Breast epithelium (tissue), 4 donors: ENCODE measurements around the gene OCLN. TPM values are rescaled to one million over a fixed set of nuclear protein-coding genes. Genes with fewer than 3 reads are reported as not detected.
"Not testable (repeated sequence)": the region's sequence is repeated elsewhere in the genome, so short reads cannot be mapped to it uniquely, and the experiment has no call there.

Source experiments
- DNase-seq, 2 donors: peaks; one replicate each; pipeline ENCODE4 v3.0.0-alpha.2; 2019; ENCODE audit warnings: low spot score in 2 of 2
- H3K27ac ChIP-seq, 2 donors: fragments of 200-600 bp; sonication (generic) in 1 of 2; one replicate each; pipeline ENCODE4 v1.5.1; 2016 to 2019; ENCODE audit warnings: mild to moderate bottlenecking in 1 of 2
- H3K27me3 ChIP-seq, 2 donors: fragments of 200-600 bp; sonication (generic) in 1 of 2; one replicate each; pipeline versions ENCODE4 v1.5.1 to v1.6.0; 2017 to 2019; ENCODE audit warnings: control low read depth in 1 of 2, mild to moderate bottlenecking in 1 of 2
- H3K36me3 ChIP-seq: fragments of 200-600 bp; one replicate; pipeline ENCODE4 v1.5.1; 2019
- H3K4me1 ChIP-seq, 2 donors: fragments of 200-600 bp; sonication (generic); one replicate each; pipeline ENCODE4 v1.5.1; 2016 to 2019; ENCODE audit warnings: control low read depth in 1 of 2
- H3K4me3 ChIP-seq, 3 donors: fragments of 200-600 bp; sonication (generic); 1 replicate in 2 of 3; 2 replicates in 1 of 3; pipeline ENCODE4 v1.5.1; 2016 to 2019; ENCODE audit warnings: mild to moderate bottlenecking in 3 of 3, moderate library complexity in 2 of 3
- H3K9me3 ChIP-seq, 2 donors: fragments of 200-600 bp; sonication (generic) in 1 of 2; one replicate each; pipeline ENCODE4 v1.5.1; 2016 to 2019; ENCODE audit warnings: control low read depth in 1 of 2
- CTCF ChIP-seq, 3 donors: fragments of 450-650 bp; IDR thresholded peaks; one replicate each; pipeline ENCODE4 v1.5.1; 2016 to 2017; ENCODE audit warnings: antibody characterized with exemption in 3 of 3, mild to moderate bottlenecking in 3 of 3, moderate library complexity in 3 of 3
- POLR2A ChIP-seq: fragments of 450-650 bp; IDR thresholded peaks from one replicate; pipeline ENCODE4 v1.6.1; 2016; ENCODE audit warnings: antibody characterized with exemption, mild to moderate bottlenecking, moderate library complexity
- POLR2AphosphoS5 ChIP-seq, 3 donors: sonication (generic); formaldehyde crosslinking; IDR thresholded peaks; one replicate each; pipeline ENCODE4 v1.6.1; 2017; ENCODE audit warnings: antibody characterized with exemption in 3 of 3
- intact Hi-C: fragments of 100-400 bp; cut with DNase I; formaldehyde crosslinking; loops from one replicate; pipeline ENCODE4 v1.15.1; 2023; ENCODE audit warnings: low total_unique reads
- total RNA-seq, 3 donors: library from RNA; depleted of rRNA; stranded (reverse); fragments of >200 nt; gene quantifications; one replicate each; pipeline ENCODE4 v1.1.0, GENCODE V29; 2016

Gene OCLN
- total RNA-seq, 3 donors from 2014 or later, result 0.48 to 85.6 (median 35.7) TPM

DNA sequence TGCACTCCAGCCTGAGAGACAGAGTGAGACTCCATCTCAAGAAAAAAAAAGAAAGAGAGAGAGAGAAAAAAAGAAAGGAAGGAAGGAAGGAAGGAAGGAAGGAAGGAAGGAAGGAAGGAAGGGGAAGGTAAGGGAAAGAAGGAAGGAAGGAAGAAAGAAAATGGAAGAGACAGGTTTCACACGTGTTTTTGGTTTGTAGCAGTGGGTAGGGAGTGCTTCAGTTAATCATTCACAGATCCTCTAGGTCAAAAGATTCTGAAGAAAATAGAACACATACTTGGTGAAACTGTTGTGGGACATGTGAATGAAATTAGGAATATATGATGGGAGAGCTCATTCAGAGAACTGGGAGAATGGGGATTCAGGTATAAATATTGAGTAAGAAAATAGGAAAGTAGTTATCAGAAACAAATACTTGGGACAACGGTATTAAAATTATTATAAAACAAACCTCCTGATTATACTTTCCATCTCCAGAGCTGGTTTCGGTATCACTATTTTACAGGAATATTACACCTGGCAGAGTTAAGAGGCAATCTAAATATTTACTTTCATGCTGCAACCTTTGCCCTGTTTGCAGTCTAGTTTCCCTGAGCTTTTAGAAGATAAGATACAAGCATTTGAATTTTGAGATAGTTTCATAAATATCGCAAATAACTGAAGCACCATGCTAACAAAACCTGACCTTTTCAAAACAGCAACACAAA, 40.5 kb upstream of the OCLN start:
- intact Hi-C loops, result no loop called here
- Histone ChIP-seq H3K27ac (no peak overlapping the region), H3K36me3 (no peaks in the 10 kb centered on the region), H3K4me3 (no peak overlapping the region), H3K4me1 (no peaks in the 10 kb centered on the region), H3K27me3 (no peaks in the 10 kb centered on the region), H3K9me3 (no peaks in the 10 kb centered on the region)
- TF ChIP-seq CTCF (IDR thresholded peaks at IDR 0.05), result no peak
- no peak for TF ChIP-seq POLR2A
- TF ChIP-seq POLR2AphosphoS5 (IDR thresholded peaks at IDR 0.05), result no peak
- no peak for DNase-seq

DNA sequence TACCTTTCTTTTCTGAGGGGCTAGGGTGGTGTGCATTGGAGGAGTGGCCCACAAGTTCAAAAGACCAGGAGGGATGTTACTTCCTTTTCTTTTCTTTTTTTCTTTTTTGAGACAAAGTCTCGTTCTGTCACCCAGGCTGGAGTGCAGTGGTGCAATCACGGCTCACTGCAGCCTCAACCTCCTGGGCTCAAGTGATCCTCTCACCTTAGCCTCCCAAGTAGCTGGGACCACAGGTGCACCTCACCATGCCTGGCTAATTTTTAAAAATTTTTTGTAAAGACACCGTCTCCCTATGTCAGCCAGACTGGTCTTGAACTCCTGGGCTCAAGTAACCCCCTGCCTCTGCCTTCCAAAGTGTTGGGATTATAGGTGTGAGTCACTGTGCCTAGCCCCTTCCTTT, 39.1 kb upstream of the OCLN start:
- DNase-seq, H3K4me3 ChIP-seq, H3K9me3 ChIP-seq, H3K4me1 ChIP-seq, intact Hi-C loops, H3K27ac ChIP-seq, H3K27me3 ChIP-seq, H3K36me3 ChIP-seq: not testable (repeated sequence)

GRCh38 chr5:69454460-69455249, 37.9 kb upstream of the OCLN start:
- intact Hi-C loops, result no loop called here
- Histone ChIP-seq H3K27ac (no peak overlapping the region), H3K9me3 (no peaks in the 10 kb centered on the region), H3K4me1 (no peaks in the 10 kb centered on the region), H3K4me3 (no peak overlapping the region), H3K36me3 (no peaks in the 10 kb centered on the region), H3K27me3 (no peaks in the 10 kb centered on the region)
- no peak for DNase-seq
- no peak for TF ChIP-seq POLR2A

GRCh38 chr5:69455428-69455988, 37.1 kb upstream of the OCLN start:
- H3K4me3 ChIP-seq, intact Hi-C loops, H3K9me3 ChIP-seq, H3K4me1 ChIP-seq, H3K27me3 ChIP-seq, H3K27ac ChIP-seq, DNase-seq, H3K36me3 ChIP-seq: not testable (repeated sequence)

DNA sequence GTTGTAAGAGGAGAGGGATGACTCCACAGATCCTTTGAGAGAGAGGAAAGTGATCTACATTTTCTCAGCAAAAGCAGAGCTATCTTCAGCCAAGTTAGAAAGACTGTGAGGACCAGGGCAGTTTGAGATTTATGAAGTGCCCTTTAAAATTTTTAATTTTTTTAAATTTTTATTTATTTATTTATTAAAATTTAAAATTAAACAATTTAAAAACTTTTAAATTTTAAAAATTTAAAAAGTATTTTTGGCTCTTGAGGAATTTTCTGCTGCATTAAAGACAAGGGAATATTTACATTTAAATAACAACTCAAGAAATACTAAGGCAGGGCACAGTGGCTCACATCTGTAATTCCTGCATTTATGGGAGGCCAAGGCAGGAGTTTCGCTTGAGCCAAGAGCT, 30.4 kb upstream of the OCLN start:
- DNase-seq, result no peak
- intact Hi-C loops, result no loop called here

GRCh38 chr5:69466375-69466774, 26.2 kb upstream of the OCLN start:
- H3K9me3 ChIP-seq, H3K27me3 ChIP-seq, intact Hi-C loops, H3K4me3 ChIP-seq, DNase-seq, H3K27ac ChIP-seq, H3K4me1 ChIP-seq, H3K36me3 ChIP-seq: not testable (repeated sequence)

More for the DNA sequence above, 30.4 kb upstream of the OCLN start:
- no peaks in the 10 kb centered on the region for H3K36me3 ChIP-seq
- no peak overlapping the region for H3K27ac ChIP-seq
- H3K4me1 ChIP-seq, result no peaks in the 10 kb centered on the region
- TF ChIP-seq CTCF (IDR thresholded peaks at IDR 0.05) (no peak), POLR2AphosphoS5 (IDR thresholded peaks at IDR 0.05) (no peak), POLR2A (no peak)
- H3K27me3 ChIP-seq, result no peaks in the 10 kb centered on the region
- no peaks in the 10 kb centered on the region for H3K9me3 ChIP-seq
- H3K4me3 ChIP-seq, result no peak overlapping the region
